Hepatocyte (in vitro differentiated cells): ENCODE results near the gene ZNF771. TPM values are rescaled to one million over a fixed set of nuclear protein-coding genes. Genes with fewer than 3 reads are reported as not detected.

ENCODE experiments used
- DNase-seq: peaks from one replicate; pipeline ENCODE4 v3.0.0-alpha.2; 2016; ENCODE audit warnings: low spot score
- H2AFZ ChIP-seq: fragments of 200-600 bp; sonication (generic); 2 replicates; pipeline ENCODE4 v1.6.0; 2016; ENCODE audit warnings: antibody characterized with exemption, mild to moderate bottlenecking
- H3K27ac ChIP-seq: fragments of 200-600 bp; sonication (generic); 2 replicates; pipeline ENCODE4 v1.5.1; 2016; ENCODE audit warnings: mild to moderate bottlenecking
- H3K27me3 ChIP-seq: fragments of 200-600 bp; sonication (generic); 2 replicates; pipeline ENCODE4 v1.6.1; 2016
- H3K36me3 ChIP-seq: fragments of 200-600 bp; sonication (generic); replicated peaks from 2 replicates; pipeline ENCODE4 v1.5.1; 2016; ENCODE audit warnings: low read depth; ENCODE audit not compliant: insufficient read depth
- H3K4me1 ChIP-seq: fragments of 200-600 bp; sonication (generic); 2 replicates; pipeline ENCODE4 v1.5.1; 2016; ENCODE audit warnings: mild to moderate bottlenecking, moderate library complexity; ENCODE audit not compliant: insufficient read depth
- H3K4me2 ChIP-seq: fragments of 200-600 bp; sonication (generic); 2 replicates; pipeline ENCODE4 v1.6.0; 2016
- H3K4me3 ChIP-seq: fragments of 200-600 bp; sonication (generic); 2 replicates; pipeline ENCODE4 v1.5.1; 2016; ENCODE audit warnings: mild to moderate bottlenecking
- H3K79me2 ChIP-seq: fragments of 200-600 bp; sonication (generic); 2 replicates; pipeline ENCODE4 v1.6.0; 2017; ENCODE audit warnings: mild to moderate bottlenecking
- H3K9me2 ChIP-seq: fragments of 200-600 bp; sonication (generic); replicated peaks from 2 replicates; pipeline ENCODE4 v1.6.0; 2017; ENCODE audit warnings: mild to moderate bottlenecking; ENCODE audit not compliant: insufficient read depth
- H3K9me3 ChIP-seq: fragments of 200-600 bp; sonication (generic); 2 replicates; pipeline ENCODE4 v1.5.1; 2016; ENCODE audit warnings: low read depth, mild to moderate bottlenecking
- H4K20me1 ChIP-seq: fragments of 200-600 bp; sonication (generic); 2 replicates; pipeline ENCODE4 v1.6.0; 2016; ENCODE audit warnings: mild to moderate bottlenecking; ENCODE audit not compliant: insufficient read depth, poor library complexity, severe bottlenecking
- EZH2 ChIP-seq: fragments of 200-600 bp; sonication (generic); IDR thresholded peaks from 2 replicates; pipeline ENCODE4 v1.6.1; 2016; ENCODE audit warnings: antibody characterized with exemption, mild to moderate bottlenecking, borderline replicate concordance
- EZH2phosphoT487 ChIP-seq: fragments of 200-600 bp; sonication (generic); IDR thresholded peaks from one replicate; pipeline ENCODE4 v1.6.1; 2018; ENCODE audit warnings: antibody characterized with exemption, mild to moderate bottlenecking, low read depth, moderate library complexity; ENCODE audit not compliant: unreplicated experiment, severe bottlenecking
- WGBS: methylation state at CpG from one replicate; pipeline ENCODE4 v1.1.6; 2016; ENCODE audit warnings: low lambda C conversion rate; ENCODE audit errors: missing lambda C conversion rate; 5-methylcytosine and 5-hydroxymethylcytosine counted together
- polyA plus RNA-seq: library from polyadenylated mRNA; unstranded; fragments of >200 nt; fragmentation: Nextera tagmentation; extraction: Ambion mirVana; gene quantifications from 2 replicates; pipeline ENCODE4 v1.2.1, GENCODE V29; 2016
- total RNA-seq: library from RNA; depleted of rRNA; stranded (reverse); fragments of >200 nt; gene quantifications from 2 replicates; pipeline ENCODE4 v1.2.3, GENCODE V29; 2014
- TF ChIP-seq, protein P1 (sequence below): fragments of 200-600 bp; sonication (generic); IDR thresholded peaks from 2 replicates; pipeline ENCODE4 v1.5.1; 2016; ENCODE audit warnings: antibody characterized with exemption, mild to moderate bottlenecking; ENCODE audit not compliant: poor library complexity

The ZNF771 gene
- total and polyA plus RNA-seq, 2 experiments from 2014 or later = 12.4 to 23.6 TPM

DNA sequence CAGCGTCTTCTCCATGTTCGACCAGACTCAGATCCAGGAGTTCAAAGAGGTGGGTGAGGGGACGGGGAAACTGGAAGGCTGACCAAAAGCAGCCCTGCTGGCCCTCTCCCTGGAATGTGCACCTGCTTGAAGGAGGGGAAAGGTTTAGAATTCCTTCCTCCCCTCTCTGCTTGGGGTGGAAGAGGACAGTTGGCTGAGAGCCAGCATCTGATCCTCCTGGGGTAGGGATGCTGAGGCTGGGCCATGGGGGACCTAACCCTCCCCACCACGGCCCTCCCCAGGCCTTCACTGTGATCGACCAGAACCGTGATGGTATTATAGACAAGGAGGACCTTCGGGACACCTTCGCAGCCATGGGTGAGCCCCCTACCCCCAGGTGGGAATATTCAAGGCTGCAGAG is 31.5 kb upstream of the ZNF771 start:
- Histone ChIP-seq H4K20me1 (no peaks in the 10 kb centered on the region), H3K9me3 (no peaks in the 10 kb centered on the region), H3K4me2 (no peak overlapping the region), H3K9me2 (no peaks in the 10 kb centered on the region), H3K27me3 (no peaks in the 10 kb centered on the region), H3K4me1 (peaks cover 14% of the 10 kb centered on the region), H3K36me3 (no peaks in the 10 kb centered on the region), H3K79me2 (peaks cover 6% of the 10 kb centered on the region), H3K27ac (peak overlapping the region; percentile 99), H2AFZ (no peak overlapping the region), H3K4me3 (no peak overlapping the region)
- 96% methylated on average over 8 of the region's 8 CpGs for WGBS
- TF ChIP-seq EZH2phosphoT487 = no peak
- TF ChIP-seq, protein P1, sequence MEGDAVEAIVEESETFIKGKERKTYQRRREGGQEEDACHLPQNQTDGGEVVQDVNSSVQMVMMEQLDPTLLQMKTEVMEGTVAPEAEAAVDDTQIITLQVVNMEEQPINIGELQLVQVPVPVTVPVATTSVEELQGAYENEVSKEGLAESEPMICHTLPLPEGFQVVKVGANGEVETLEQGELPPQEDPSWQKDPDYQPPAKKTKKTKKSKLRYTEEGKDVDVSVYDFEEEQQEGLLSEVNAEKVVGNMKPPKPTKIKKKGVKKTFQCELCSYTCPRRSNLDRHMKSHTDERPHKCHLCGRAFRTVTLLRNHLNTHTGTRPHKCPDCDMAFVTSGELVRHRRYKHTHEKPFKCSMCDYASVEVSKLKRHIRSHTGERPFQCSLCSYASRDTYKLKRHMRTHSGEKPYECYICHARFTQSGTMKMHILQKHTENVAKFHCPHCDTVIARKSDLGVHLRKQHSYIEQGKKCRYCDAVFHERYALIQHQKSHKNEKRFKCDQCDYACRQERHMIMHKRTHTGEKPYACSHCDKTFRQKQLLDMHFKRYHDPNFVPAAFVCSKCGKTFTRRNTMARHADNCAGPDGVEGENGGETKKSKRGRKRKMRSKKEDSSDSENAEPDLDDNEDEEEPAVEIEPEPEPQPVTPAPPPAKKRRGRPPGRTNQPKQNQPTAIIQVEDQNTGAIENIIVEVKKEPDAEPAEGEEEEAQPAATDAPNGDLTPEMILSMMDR = no peak
- TF ChIP-seq EZH2 = no peak
- DNase-seq = no peak

DNA sequence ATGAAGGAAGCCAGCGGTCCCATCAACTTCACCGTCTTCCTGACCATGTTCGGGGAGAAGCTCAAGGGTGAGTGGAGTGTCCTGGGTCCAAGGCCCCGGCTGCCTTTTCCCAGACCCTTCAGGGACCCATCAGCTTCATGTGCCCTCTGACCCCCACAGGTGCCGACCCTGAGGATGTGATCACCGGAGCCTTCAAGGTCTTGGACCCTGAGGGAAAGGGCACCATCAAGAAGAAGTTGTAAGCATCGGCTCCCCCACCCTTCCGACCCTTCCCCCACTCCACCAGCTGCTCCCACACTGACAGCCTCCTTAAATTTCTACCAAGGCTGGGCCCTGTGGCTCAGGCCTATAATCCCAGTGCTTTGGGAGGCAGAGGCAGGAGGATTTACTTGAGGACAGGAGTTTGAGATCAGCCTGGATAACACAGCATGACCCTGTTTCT is 30.9 kb upstream of the ZNF771 start:
- DNase-seq = no peak
- Histone ChIP-seq H3K36me3 (no peaks in the 10 kb centered on the region), H3K79me2 (peaks cover 6% of the 10 kb centered on the region), H3K9me3 (no peaks in the 10 kb centered on the region), H3K27me3 (no peaks in the 10 kb centered on the region), H3K4me3 (no peak overlapping the region), H3K9me2 (no peaks in the 10 kb centered on the region), H3K4me2 (peak overlapping the region; percentile 84), H3K27ac (peak overlapping the region; percentile 99), H4K20me1 (no peaks in the 10 kb centered on the region), H3K4me1 (peaks cover 12% of the 10 kb centered on the region), H2AFZ (peak overlapping the region; percentile 79)
- TF ChIP-seq, protein P1 = no peak
- TF ChIP-seq EZH2 = no peak
- no peak for TF ChIP-seq EZH2phosphoT487
- 95% methylated on average over 8 of the region's 8 CpGs for WGBS

DNA sequence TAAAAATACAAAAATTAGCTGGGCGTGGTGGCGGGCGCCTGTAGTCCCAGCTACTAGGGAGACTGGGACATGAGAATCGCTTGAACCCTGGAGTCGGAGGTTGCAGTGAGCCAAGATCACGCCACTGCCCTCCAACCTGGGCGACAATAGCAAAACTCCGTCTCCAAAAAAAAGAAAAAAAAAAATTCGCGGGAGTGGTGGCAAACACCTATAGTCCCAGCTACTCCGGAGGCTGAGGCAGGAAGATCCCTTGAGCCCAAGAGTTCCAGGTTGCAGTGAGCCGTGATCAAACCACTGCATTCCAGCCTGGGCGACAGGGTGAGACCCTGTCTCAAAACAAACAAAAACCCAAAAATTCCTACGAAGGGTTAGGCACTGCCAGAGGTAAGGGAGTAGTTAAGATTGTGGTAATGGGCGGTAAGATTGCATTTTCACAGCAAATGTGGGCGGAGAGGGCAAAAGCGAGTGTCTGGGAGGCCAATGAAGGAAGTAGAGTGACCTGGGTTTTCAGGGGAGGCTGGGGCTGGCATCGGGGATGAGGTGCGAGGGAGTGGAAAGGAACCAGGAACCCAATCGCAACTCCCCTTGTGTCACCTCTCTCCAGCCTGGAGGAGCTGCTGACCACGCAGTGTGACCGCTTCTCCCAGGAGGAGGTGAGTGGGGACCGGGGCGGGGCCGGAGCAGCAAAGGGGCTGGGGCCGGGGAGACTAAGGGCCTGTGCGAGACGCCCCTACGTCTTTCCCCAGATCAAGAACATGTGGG is 30.2 kb upstream of the ZNF771 start:
- DNase-seq = no peak
- WGBS = 55% methylated on average over 21 of the region's 29 CpGs
- no peaks in the 10 kb centered on the region for H3K27me3 ChIP-seq
- no peaks in the 10 kb centered on the region for H3K9me2 ChIP-seq
- peak overlapping the region; percentile 79 for H2AFZ ChIP-seq
- H3K4me2 ChIP-seq = peak overlapping the region; percentile 84
- no peaks in the 10 kb centered on the region for H4K20me1 ChIP-seq
- H3K27ac ChIP-seq = peak overlapping the region; percentile 99
- H3K4me3 ChIP-seq = no peak overlapping the region
- no peaks in the 10 kb centered on the region for H3K9me3 ChIP-seq
- peaks cover 6% of the 10 kb centered on the region for H3K79me2 ChIP-seq
- peaks cover 11% of the 10 kb centered on the region for H3K4me1 ChIP-seq
- H3K36me3 ChIP-seq = no peaks in the 10 kb centered on the region
- TF ChIP-seq, protein P1 = no peak
- TF ChIP-seq EZH2phosphoT487 (no peak), EZH2 (no peak)
